ENCODE results near the gene LINC00237. TPM values are rescaled to one million over a fixed set of nuclear protein-coding genes. Genes with fewer than 3 reads are reported as not detected.

Gene LINC00237
- total and polyA plus RNA-seq, 7 experiments from 2014 or later = not detected

DNA sequence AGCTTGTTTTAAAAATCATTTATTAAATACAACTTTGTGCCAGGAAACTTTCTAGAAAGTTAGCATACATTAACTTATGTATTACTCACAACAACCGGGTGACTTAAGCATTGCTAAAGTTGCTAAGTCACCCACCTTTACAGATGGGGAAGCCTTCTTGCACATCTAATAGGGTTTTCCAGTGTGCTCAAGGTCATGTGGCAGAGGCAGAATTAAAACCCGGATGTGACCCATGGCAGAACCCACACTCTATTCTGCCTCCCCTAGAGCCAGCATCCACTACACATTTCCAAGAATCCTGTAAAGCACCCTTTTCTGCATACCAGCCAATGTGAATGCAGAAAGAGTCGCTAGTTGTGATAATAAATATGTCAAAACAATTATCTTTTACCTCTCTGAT is 13.4 kb downstream of the LINC00237 start:
- DNase-seq (no peak), ATAC-seq (no peak)
- no peak overlapping the region for H3K27ac Mint-ChIP-seq
- H3K36me3 Mint-ChIP-seq = no peaks in the 10 kb centered on the region
- H3K9me3 Mint-ChIP-seq = peaks cover 0 to 3% (median 0%) of the 10 kb centered on the region in 11 donors
- intact Hi-C loops (cut with micrococcal nuclease) = no loop called here
- no peak overlapping the region for H3K4me3 ChIP-seq (ENCODE audit: low read length)
- CTCF ChIA-PET = no interaction called here
- H3K36me3 ChIP-seq (ENCODE audit: control insufficient read depth in 2 of 3, insufficient read depth in 3 of 3, low read length in 3 of 3) = no peaks in the 10 kb centered on the region
- peaks cover 82 to 99% (median 90%) of the 10 kb centered on the region in 5 donors for H3K27me3 Mint-ChIP-seq
- H3K9me3 ChIP-seq (ENCODE audit: control insufficient read depth in 2 of 3, low read length in 3 of 3) = no peaks in the 10 kb centered on the region
- H3K4me1 Mint-ChIP-seq = peaks cover 0 to 2% (median 0%) of the 10 kb centered on the region in 7 donors
- no peak overlapping the region for H3K4me3 Mint-ChIP-seq
- H3K27ac ChIP-seq (ENCODE audit: low read depth, low read length) = no peak overlapping the region
- H3K4me1 ChIP-seq (ENCODE audit: control insufficient read depth in 2 of 2, insufficient read depth in 2 of 2, low read length in 2 of 2) = no peaks in the 10 kb centered on the region
- POLR2A ChIA-PET = no interaction called here
- H3K27me3 ChIP-seq (ENCODE audit: control insufficient read depth in 2 of 2, insufficient read depth in 2 of 2, low read length in 2 of 2) = peaks cover 4 to 37% of the 10 kb centered on the region in 2 donors

DNA sequence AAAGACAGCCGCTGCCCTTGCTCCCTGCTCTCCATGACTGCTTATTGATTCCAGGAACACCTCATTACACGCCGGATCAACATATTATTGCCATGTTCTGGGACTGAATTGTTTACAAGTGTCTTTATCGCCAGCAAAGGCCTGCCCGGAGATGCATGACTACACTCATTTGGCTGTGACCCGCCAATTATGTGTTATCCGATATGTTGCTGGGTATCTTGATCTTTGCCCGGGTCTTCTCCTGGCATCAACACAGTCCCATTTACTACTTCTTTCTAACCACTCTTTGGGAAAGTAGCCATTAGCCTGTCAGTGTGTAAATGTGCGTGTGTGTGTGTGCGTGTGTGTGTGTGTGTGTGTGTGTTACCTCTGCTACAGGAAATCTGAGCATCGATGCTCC is 15.4 kb downstream of the LINC00237 start:
- CTCF ChIA-PET = no interaction called here
- POLR2A ChIA-PET = no interaction called here
- Histone ChIP-seq H3K36me3 (ENCODE audit: control insufficient read depth in 2 of 3, insufficient read depth in 3 of 3, low read length in 3 of 3) (no peaks in the 10 kb centered on the region), H3K9me3 (ENCODE audit: control insufficient read depth in 2 of 3, low read length in 3 of 3) (no peaks in the 10 kb centered on the region), H3K4me1 (ENCODE audit: control insufficient read depth in 2 of 2, insufficient read depth in 2 of 2, low read length in 2 of 2) (no peaks in the 10 kb centered on the region), H3K27me3 (ENCODE audit: control insufficient read depth in 2 of 2, insufficient read depth in 2 of 2, low read length in 2 of 2) (peaks cover 4 to 26% of the 10 kb centered on the region in 2 donors), H3K4me3 (ENCODE audit: low read length) (no peak overlapping the region), H3K27ac (ENCODE audit: low read depth, low read length) (no peak overlapping the region)
- Mint-ChIP-seq H3K9me3 (peaks cover 0 to 4% (median 0%) of the 10 kb centered on the region in 11 donors), H3K36me3 (no peaks in the 10 kb centered on the region), H3K27me3 (peaks cover 65 to 88% (median 81%) of the 10 kb centered on the region in 5 donors), H3K27ac (no peak overlapping the region), H3K4me3 (no peak overlapping the region), H3K4me1 (peaks cover 0 to 2% (median 0%) of the 10 kb centered on the region in 7 donors)
- ATAC-seq = no peak
- no peak for DNase-seq
- intact Hi-C loops (cut with micrococcal nuclease) = no loop called here

DNA sequence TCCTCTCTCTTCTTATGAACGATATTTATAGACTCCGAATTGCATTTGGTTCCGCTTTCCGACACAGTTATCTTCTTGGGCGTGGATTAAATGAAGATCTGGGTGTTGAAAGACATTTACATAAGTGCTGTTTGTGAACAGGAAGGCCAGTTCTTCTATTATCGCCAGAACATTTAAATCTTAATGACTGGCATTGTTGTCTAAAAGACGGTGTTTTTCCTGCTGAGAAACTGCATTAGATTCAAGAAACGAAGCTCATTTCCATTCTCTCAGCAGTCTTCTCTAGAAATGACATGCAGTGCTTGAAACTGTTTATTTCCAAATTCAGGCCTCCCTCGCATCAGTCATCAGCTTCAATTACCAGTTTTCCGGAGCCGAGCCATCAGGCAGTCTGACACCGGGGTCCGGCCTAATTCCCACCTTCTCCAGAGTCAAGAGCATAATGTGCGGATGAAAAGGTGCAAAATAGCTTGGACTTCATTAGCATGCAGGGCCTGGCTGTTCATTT is 16.0 kb downstream of the LINC00237 start:
- Histone ChIP-seq H3K27ac (ENCODE audit: low read depth, low read length) (no peak overlapping the region), H3K4me1 (ENCODE audit: control insufficient read depth in 2 of 2, insufficient read depth in 2 of 2, low read length in 2 of 2) (no peaks in the 10 kb centered on the region), H3K4me3 (ENCODE audit: low read length) (no peak overlapping the region), H3K9me3 (ENCODE audit: control insufficient read depth in 2 of 3, low read length in 3 of 3) (no peaks in the 10 kb centered on the region), H3K36me3 (ENCODE audit: control insufficient read depth in 2 of 3, insufficient read depth in 3 of 3, low read length in 3 of 3) (no peaks in the 10 kb centered on the region), H3K27me3 (ENCODE audit: control insufficient read depth in 2 of 2, insufficient read depth in 2 of 2, low read length in 2 of 2) (peaks cover 4 to 26% of the 10 kb centered on the region in 2 donors)
- Mint-ChIP-seq H3K4me3 (no peak overlapping the region), H3K9me3 (peaks cover 0 to 4% (median 0%) of the 10 kb centered on the region in 11 donors), H3K27ac (no peak overlapping the region), H3K36me3 (no peaks in the 10 kb centered on the region), H3K4me1 (peaks cover 0 to 2% (median 0%) of the 10 kb centered on the region in 7 donors), H3K27me3 (peaks cover 70 to 83% (median 76%) of the 10 kb centered on the region in 5 donors)
- ChIA-PET CTCF (no interaction called here), POLR2A (no interaction called here)
- intact Hi-C loops (cut with micrococcal nuclease) = no loop called here
- no peak for ATAC-seq
- no peak for DNase-seq

DNA sequence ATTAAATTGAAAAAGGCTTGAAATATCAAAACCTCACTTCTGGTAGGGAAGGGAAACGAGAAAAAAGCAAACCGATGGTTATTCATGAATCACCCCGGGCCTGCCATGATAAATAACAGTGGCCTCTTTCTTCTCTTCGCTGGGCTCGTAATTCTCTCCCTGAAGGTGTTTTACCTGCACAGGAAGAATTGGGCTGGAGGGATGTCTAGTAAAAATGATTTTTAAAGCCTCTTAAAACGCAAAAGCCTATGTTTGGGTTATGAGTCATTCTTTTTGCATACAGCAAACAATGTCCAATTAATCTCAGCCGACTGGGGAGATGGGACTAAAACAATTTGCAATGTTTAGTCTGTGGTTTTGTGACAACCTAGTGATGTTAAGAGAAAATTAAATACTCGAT is 16.8 kb downstream of the LINC00237 start:
- no peak for DNase-seq
- Histone ChIP-seq H3K9me3 (ENCODE audit: control insufficient read depth in 2 of 3, low read length in 3 of 3) (no peaks in the 10 kb centered on the region), H3K4me1 (ENCODE audit: control insufficient read depth in 2 of 2, insufficient read depth in 2 of 2, low read length in 2 of 2) (no peaks in the 10 kb centered on the region), H3K27ac (ENCODE audit: low read depth, low read length) (no peak overlapping the region), H3K27me3 (ENCODE audit: control insufficient read depth in 2 of 2, insufficient read depth in 2 of 2, low read length in 2 of 2) (peaks cover 4 to 26% of the 10 kb centered on the region in 2 donors), H3K4me3 (ENCODE audit: low read length) (no peak overlapping the region), H3K36me3 (ENCODE audit: control insufficient read depth in 2 of 3, insufficient read depth in 3 of 3, low read length in 3 of 3) (no peaks in the 10 kb centered on the region)
- CTCF ChIA-PET = no interaction called here
- intact Hi-C loops (cut with micrococcal nuclease) = no loop called here
- POLR2A ChIA-PET = no interaction called here
- no peak for ATAC-seq
- no peak overlapping the region for H3K27ac Mint-ChIP-seq
- peaks cover 0 to 4% (median 0%) of the 10 kb centered on the region in 11 donors for H3K9me3 Mint-ChIP-seq
- H3K36me3 Mint-ChIP-seq = no peaks in the 10 kb centered on the region
- H3K27me3 Mint-ChIP-seq = peaks cover 69 to 83% (median 77%) of the 10 kb centered on the region in 5 donors
- peaks cover 0 to 2% (median 0%) of the 10 kb centered on the region in 7 donors for H3K4me1 Mint-ChIP-seq
- H3K4me3 Mint-ChIP-seq = no peak overlapping the region

DNA sequence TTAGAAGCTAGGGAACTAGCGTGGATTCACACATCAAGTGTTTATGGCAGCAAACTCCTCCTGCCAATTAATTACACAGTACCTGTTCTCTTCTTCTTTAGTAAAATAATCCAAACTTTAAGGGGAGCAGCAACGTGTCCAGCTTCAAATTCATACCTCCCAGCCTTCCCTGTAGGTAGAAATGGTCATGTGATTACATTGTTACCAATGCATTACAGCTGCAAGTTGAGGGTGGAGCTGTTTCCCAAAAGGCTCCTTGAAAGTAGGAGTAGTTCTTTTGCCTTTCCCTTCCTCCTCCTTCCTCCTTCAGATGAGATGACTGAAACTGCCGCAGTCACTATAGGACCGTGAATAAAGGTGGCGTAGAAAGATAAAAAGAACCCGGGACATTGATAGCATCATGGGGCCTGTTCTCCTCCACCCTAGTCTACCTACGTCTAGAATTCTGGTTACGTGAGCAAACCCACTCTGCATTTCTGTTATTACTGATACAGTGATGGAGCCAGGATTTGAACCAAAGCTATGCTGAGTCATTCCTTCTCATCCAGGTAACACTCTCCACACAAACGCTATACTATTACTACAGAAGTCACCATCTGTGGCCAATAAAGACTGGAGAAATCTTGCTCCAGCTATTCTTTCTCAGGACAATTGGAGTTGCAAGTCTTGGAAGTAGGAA is 18.2 kb downstream of the LINC00237 start:
- intact Hi-C loops (cut with micrococcal nuclease) = no loop called here
- POLR2A ChIA-PET = no interaction called here
- H3K27me3 ChIP-seq (ENCODE audit: control insufficient read depth in 2 of 2, insufficient read depth in 2 of 2, low read length in 2 of 2) = peaks cover 4 to 22% of the 10 kb centered on the region in 2 donors
- no peak for ATAC-seq
- DNase-seq = no peak
- Mint-ChIP-seq H3K4me3 (no peak overlapping the region), H3K27me3 (peaks cover 64 to 77% (median 72%) of the 10 kb centered on the region in 5 donors), H3K4me1 (peaks cover 0 to 2% (median 0%) of the 10 kb centered on the region in 7 donors), H3K36me3 (no peaks in the 10 kb centered on the region), H3K9me3 (peaks cover 0 to 3% (median 0%) of the 10 kb centered on the region in 11 donors), H3K27ac (no peak overlapping the region)
- no peaks in the 10 kb centered on the region for H3K9me3 ChIP-seq (ENCODE audit: control insufficient read depth in 2 of 3, low read length in 3 of 3)
- no peak overlapping the region for H3K4me3 ChIP-seq (ENCODE audit: low read length)
- no peaks in the 10 kb centered on the region for H3K4me1 ChIP-seq (ENCODE audit: control insufficient read depth in 2 of 2, insufficient read depth in 2 of 2, low read length in 2 of 2)
- H3K27ac ChIP-seq (ENCODE audit: low read depth, low read length) = no peak overlapping the region
- H3K36me3 ChIP-seq (ENCODE audit: control insufficient read depth in 2 of 3, insufficient read depth in 3 of 3, low read length in 3 of 3) = no peaks in the 10 kb centered on the region
- CTCF ChIA-PET = no interaction called here

DNA sequence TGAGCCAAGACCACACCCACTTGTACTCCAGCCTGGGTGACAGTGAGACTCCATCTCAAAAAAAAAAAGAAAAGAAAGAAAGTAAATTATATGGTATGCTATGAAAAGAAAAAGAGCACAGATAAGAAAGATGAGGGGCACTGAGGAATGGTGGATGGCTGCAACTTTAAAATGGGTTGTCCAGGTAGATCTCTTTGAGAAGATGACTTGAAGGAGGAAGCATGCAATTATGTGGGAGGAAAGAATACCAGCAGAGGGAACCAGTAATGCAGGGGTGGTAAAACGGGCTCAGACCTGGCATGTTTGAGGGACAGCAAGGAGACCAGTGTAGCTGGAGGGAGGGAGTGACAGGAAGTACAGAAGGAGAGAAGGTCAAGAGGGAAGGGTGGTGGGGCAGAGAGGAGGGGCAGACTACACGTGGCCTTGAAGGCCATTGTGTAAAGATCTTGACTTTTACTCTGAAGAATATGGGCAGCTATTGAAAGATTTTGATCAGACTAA is 22.3 kb downstream of the LINC00237 start:
- H3K4me1 ChIP-seq (ENCODE audit: control insufficient read depth in 2 of 2, insufficient read depth in 2 of 2, low read length in 2 of 2) = no peaks in the 10 kb centered on the region
- H3K36me3 ChIP-seq (ENCODE audit: control insufficient read depth in 2 of 3, insufficient read depth in 3 of 3, low read length in 3 of 3) = no peaks in the 10 kb centered on the region
- H3K4me3 ChIP-seq (ENCODE audit: low read length) = no peak overlapping the region
- no peaks in the 10 kb centered on the region for H3K9me3 ChIP-seq (ENCODE audit: control insufficient read depth in 2 of 3, low read length in 3 of 3)
- intact Hi-C loops (cut with micrococcal nuclease) = no loop called here
- ATAC-seq (no peak), DNase-seq (no peak)
- H3K27me3 ChIP-seq (ENCODE audit: control insufficient read depth in 2 of 2, insufficient read depth in 2 of 2, low read length in 2 of 2) = peaks cover 0 to 11% of the 10 kb centered on the region in 2 donors
- CTCF ChIA-PET = no interaction called here
- no peak overlapping the region for H3K27ac ChIP-seq (ENCODE audit: low read depth, low read length)
- POLR2A ChIA-PET = no interaction called here
- Mint-ChIP-seq H3K27ac (no peak overlapping the region), H3K9me3 (peaks cover 0 to 4% (median 0%) of the 10 kb centered on the region in 11 donors), H3K27me3 (peaks cover 49 to 70% (median 59%) of the 10 kb centered on the region in 5 donors), H3K4me3 (no peak overlapping the region), H3K4me1 (no peaks in the 10 kb centered on the region), H3K36me3 (no peaks in the 10 kb centered on the region)

DNA sequence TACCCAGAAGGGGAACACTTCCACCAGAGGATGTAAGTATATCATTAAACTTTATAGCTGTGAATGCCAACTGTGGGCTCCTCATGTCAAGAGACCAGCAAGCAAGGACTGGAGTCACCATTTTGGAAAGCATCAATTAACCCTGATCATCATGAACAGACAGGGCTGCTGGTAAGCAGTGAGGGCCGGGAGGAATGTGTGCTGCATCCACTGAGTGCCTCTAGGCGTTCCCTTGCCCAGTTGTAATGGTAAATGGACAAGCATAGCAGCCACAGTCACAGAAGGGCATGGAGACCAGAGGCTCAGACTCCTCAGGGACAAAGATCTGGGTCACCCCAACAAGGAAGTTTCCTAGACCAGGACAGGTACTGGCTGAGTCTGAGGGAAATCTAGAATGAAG is 23.6 kb downstream of the LINC00237 start:
- H3K27me3 Mint-ChIP-seq = peaks cover 48 to 68% (median 57%) of the 10 kb centered on the region in 5 donors
- intact Hi-C loops (cut with micrococcal nuclease) = no loop called here
- ATAC-seq (no peak), DNase-seq (no peak)
- no peak overlapping the region for H3K27ac Mint-ChIP-seq
- no peaks in the 10 kb centered on the region for H3K4me1 Mint-ChIP-seq
- Histone ChIP-seq H3K4me1 (ENCODE audit: control insufficient read depth in 2 of 2, insufficient read depth in 2 of 2, low read length in 2 of 2) (no peaks in the 10 kb centered on the region), H3K4me3 (ENCODE audit: low read length) (no peak overlapping the region), H3K9me3 (ENCODE audit: control insufficient read depth in 2 of 3, low read length in 3 of 3) (no peaks in the 10 kb centered on the region), H3K27ac (ENCODE audit: low read depth, low read length) (no peak overlapping the region), H3K27me3 (ENCODE audit: control insufficient read depth in 2 of 2, insufficient read depth in 2 of 2, low read length in 2 of 2) (no peaks in the 10 kb centered on the region), H3K36me3 (ENCODE audit: control insufficient read depth in 2 of 3, insufficient read depth in 3 of 3, low read length in 3 of 3) (no peaks in the 10 kb centered on the region)
- peaks cover 0 to 4% (median 0%) of the 10 kb centered on the region in 11 donors for H3K9me3 Mint-ChIP-seq
- POLR2A ChIA-PET = no interaction called here
- CTCF ChIA-PET = no interaction called here
- H3K36me3 Mint-ChIP-seq = no peaks in the 10 kb centered on the region
- no peak overlapping the region for H3K4me3 Mint-ChIP-seq

Measured in naive thymus-derived CD4-positive, alpha-beta T cell (primary cell).